ENCODE results near the gene CABP7.

CABP7 gene

GRCh38 chr22:29719899-29720645 is at the start of gene CABP7:
TSS of gene CABP7 (plus strand) at chr22:29720003. CDS start at chr22:29720425, 422 bp downstream.
- DNase-seq = no peak

GRCh38 chr22:29670626-29671025 is 49.2 kb upstream of the CABP7 start:
- no peak for DNase-seq

- no peak for DNase-seq
These were observed 46.3 kb upstream of the CABP7 start for GRCh38 chr22:29673361-29674066.

GRCh38 chr22:29674121-29674520 is 45.7 kb upstream of the CABP7 start:
- DNase-seq = no peak

GRCh38 chr22:29679316-29679715 is 40.5 kb upstream of the CABP7 start:
- no peak for DNase-seq

GRCh38 chr22:29683536-29683935 is 36.3 kb upstream of the CABP7 start:
- no peak for DNase-seq

GRCh38 chr22:29684244-29684643 is 35.6 kb upstream of the CABP7 start:
- no peak for DNase-seq

- no peak for DNase-seq
These were observed 30.5 kb upstream of the CABP7 start for GRCh38 chr22:29689206-29689879.

- peak; percentile 51 to 57 for DNase-seq
These were observed 30.0 kb upstream of the CABP7 start for GRCh38 chr22:29689880-29690213.

- DNase-seq = no peak
These were observed 29.3 kb upstream of the CABP7 start for GRCh38 chr22:29690476-29690875.

- no peak for DNase-seq
These were observed 28.0 kb upstream of the CABP7 start for GRCh38 chr22:29691636-29692326.

- DNase-seq = no peak
These were observed 27.5 kb upstream of the CABP7 start for GRCh38 chr22:29692327-29692640.

- DNase-seq = no peak
These were observed 26.6 kb upstream of the CABP7 start for GRCh38 chr22:29693161-29693560.

- DNase-seq = no peak
These were observed 26.1 kb upstream of the CABP7 start for GRCh38 chr22:29693671-29694070.

- no peak for DNase-seq
These were observed 24.5 kb upstream of the CABP7 start for GRCh38 chr22:29695129-29695926.

- no peak for DNase-seq
These were observed 21.8 kb upstream of the CABP7 start for GRCh38 chr22:29697853-29698598.

GRCh38 chr22:29700206-29700899 is 19.4 kb upstream of the CABP7 start:
- no peak for DNase-seq

GRCh38 chr22:29700900-29701154 is 19.0 kb upstream of the CABP7 start:
- DNase-seq = no peak

GRCh38 chr22:29701155-29701999 is 18.4 kb upstream of the CABP7 start:
- no peak for DNase-seq
